Measurements from ENCODE around the gene OR4K17. TPM values are rescaled to one million over a fixed set of nuclear protein-coding genes. Genes with fewer than 3 reads are reported as not detected.
"Not testable (repeated sequence)": the region's sequence is repeated elsewhere in the genome, so short reads cannot be mapped to it uniquely, and the experiment has no call there.

OR4K17 gene, protein sequence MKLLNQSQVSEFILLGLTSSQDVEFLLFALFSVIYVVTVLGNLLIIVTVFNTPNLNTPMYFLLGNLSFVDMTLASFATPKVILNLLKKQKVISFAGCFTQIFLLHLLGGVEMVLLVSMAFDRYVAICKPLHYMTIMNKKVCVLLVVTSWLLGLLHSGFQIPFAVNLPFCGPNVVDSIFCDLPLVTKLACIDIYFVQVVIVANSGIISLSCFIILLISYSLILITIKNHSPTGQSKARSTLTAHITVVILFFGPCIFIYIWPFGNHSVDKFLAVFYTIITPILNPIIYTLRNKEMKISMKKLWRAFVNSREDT
- not detected for total RNA-seq

DNA sequence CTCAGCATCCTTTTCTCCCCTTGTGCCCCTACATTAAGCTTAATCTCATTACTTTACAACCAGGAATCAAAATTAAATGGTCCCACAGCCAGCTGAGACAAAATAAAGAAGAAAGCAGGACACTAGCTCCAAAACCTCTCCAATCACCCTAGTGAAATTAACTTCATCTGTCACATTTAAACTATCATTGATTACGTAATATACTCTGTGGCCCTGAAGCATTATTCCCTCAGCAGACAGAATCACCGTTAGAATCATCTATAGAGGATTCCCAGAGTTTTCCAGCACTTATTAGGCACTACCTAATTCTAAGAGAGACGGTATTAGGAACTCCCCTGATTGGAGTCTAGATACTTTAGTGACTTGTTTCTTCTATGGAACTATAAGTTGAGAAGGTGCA, at the start of gene OR4K17:
TSS of gene OR4K17 (plus strand) at position 302 of the 400 bp plus-strand sequence. CDS start 6,761 bp downstream, outside the sequence.
- DNase-seq, result no peak
- H3K4me3 Mint-ChIP-seq, result no peak within 1 kb of the TSS
- ATAC-seq, result no peak
- no peaks in the 10 kb centered on the region for H3K9me3 Mint-ChIP-seq
- peaks cover 3% of the 10 kb centered on the region for H3K27me3 Mint-ChIP-seq (ENCODE audit: low read depth)
- H3K4me1 Mint-ChIP-seq (ENCODE audit: low read depth), result no peaks in the 10 kb centered on the region
- no peaks in the 10 kb centered on the region for H3K36me3 Mint-ChIP-seq (ENCODE audit: insufficient read depth)

DNA sequence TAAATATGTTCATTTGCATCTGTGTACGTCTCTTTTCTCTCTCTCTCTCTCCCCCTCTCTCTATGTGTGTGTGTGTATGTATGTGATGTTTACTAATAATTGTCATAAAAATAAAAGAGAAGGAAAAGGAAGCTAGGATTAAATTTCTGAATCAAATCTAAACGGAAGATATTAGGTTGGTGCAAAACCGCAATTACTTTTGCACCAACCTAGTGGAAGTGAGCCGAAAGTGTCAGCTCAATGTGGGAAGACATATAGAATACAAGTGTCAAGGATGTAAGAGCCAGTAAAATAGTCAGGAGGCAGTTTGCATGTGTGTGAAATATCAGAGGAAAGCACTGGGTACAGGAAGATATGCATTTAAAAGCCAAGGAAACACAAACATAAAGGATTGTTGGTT, 18.5 kb upstream of the OR4K17 start:
- Mint-ChIP-seq H3K4me1 (ENCODE audit: low read depth) (no peaks in the 10 kb centered on the region), H3K4me3 (no peak overlapping the region), H3K9me3 (no peaks in the 10 kb centered on the region), H3K36me3 (ENCODE audit: insufficient read depth) (no peaks in the 10 kb centered on the region), H3K27me3 (ENCODE audit: low read depth) (peaks cover 2% of the 10 kb centered on the region)
- ATAC-seq (no peak), DNase-seq (no peak)

DNA sequence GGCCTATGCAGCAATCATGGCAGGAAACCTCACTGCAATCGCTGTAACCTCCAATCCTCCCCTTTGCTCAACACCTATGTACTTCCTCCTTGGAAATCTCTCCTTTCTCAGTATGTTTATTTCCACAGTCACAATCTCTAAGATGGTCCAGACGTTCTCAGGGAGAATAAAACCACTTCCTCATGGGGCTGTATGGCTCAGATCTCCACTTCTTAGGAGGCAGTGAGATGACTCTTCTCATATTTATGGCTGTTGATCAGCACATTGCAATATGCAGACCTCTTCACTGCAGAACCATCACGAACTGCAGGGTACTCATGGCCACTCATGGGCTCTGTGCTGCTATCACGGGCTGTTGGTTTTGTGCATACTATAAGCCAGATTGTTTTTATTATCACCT, 17.1 kb upstream of the OR4K17 start:
- H3K4me3 Mint-ChIP-seq, result no peak overlapping the region
- H3K36me3 Mint-ChIP-seq (ENCODE audit: insufficient read depth), result no peaks in the 10 kb centered on the region
- no peak for DNase-seq
- no peaks in the 10 kb centered on the region for H3K9me3 Mint-ChIP-seq
- H3K4me1 Mint-ChIP-seq (ENCODE audit: low read depth), result no peaks in the 10 kb centered on the region
- H3K27me3 Mint-ChIP-seq (ENCODE audit: low read depth), result peaks cover 3% of the 10 kb centered on the region
- no peak for ATAC-seq

DNA sequence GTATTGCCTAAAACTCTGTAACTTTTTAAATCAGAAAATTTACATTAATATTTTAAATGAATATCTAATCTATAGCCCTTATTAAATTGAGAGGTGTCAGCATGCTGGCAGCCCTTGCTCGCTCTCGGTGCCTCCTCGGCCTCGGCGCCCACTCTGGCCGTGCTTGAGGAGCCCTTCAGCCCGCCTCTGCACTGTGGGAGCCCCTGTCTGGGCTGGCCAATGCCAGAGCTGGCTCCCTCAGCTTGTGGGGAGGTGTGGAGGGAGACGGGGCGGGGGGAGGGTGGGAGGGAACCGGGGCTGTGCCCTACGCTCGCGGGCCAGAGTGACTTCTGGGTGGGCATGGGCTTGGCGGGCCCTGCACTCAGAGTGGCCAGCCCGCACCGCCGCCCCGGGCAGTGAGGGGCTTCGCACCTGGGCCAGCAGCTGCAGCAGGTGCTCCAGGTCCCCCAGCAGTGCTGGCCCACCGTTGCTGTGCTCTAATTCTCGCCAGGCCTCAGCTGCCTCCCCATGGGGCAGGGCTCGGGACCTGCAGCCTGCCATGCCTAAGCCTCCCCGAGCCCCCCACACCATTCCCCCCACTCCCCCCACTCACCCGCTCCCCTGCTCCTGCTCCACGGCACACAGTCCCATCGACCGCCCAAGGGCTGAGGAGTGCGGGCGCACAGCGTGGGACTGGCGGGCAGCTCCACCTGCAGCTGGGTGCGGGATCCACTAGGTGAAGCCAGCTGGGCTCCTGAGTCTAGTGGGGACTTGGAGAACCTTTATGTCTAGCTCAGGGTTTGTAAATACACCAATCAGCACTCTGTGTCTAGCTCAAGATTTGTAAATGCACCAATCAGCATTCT, 11.4 kb upstream of the OR4K17 start:
- not testable (repeated sequence) for H3K36me3 Mint-ChIP-seq (ENCODE audit: insufficient read depth); ATAC-seq; H3K27me3 Mint-ChIP-seq (ENCODE audit: low read depth); H3K4me3 Mint-ChIP-seq; H3K9me3 Mint-ChIP-seq; H3K4me1 Mint-ChIP-seq (ENCODE audit: low read depth); DNase-seq

DNA sequence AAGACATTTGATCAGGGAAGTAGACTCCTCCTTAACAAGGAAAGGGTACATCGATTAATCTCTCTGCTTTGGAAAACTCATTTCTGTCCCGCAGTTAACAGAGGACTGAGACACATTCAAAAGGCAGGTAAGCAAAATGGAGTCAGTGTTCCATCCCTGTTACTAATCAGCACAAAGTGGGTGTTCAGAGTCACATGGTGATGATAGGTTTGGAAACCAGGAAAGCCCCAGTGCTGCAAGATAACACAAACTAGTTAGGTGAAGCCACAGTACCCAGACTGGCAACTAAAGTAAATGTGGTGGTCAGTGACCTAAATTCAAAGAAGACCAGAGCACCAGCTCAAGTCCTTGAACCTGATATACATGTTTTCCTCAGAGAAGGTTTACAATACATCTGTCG, 1.8 kb downstream of the OR4K17 start:
- ATAC-seq (no peak), DNase-seq (no peak)
- H3K9me3 Mint-ChIP-seq, result no peaks in the 10 kb centered on the region
- H3K4me1 Mint-ChIP-seq (ENCODE audit: low read depth), result no peaks in the 10 kb centered on the region
- H3K4me3 Mint-ChIP-seq, result no peak overlapping the region
- H3K36me3 Mint-ChIP-seq (ENCODE audit: insufficient read depth), result no peaks in the 10 kb centered on the region
- H3K27me3 Mint-ChIP-seq (ENCODE audit: low read depth), result no peaks in the 10 kb centered on the region

DNA sequence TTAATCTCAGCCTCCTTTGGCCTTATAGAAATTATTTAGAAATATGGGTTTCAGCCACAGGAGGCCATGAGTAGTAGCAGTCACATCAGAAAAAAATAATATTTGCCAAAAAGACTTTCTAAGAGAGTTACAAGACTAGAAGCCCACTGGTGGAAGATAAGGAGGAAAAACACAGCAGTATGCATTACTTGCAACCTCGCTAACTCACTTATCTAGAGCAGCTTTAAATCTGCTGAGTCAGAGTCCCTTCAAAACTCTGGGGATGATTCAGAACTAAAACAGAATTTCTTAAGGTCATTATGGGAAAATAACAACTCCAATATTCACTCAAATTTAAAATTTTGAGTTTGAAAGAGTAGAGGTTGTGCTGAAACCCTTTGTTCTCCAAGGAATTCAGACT, 6.2 kb downstream of the OR4K17 start:
- ATAC-seq, result no peak
- H3K36me3 Mint-ChIP-seq (ENCODE audit: insufficient read depth), result no peaks in the 10 kb centered on the region
- DNase-seq, result no peak
- peaks cover 11% of the 10 kb centered on the region for H3K27me3 Mint-ChIP-seq (ENCODE audit: low read depth)
- no peak overlapping the region for H3K4me3 Mint-ChIP-seq
- no peaks in the 10 kb centered on the region for H3K4me1 Mint-ChIP-seq (ENCODE audit: low read depth)
- H3K9me3 Mint-ChIP-seq, result peaks cover 32% of the 10 kb centered on the region

DNA sequence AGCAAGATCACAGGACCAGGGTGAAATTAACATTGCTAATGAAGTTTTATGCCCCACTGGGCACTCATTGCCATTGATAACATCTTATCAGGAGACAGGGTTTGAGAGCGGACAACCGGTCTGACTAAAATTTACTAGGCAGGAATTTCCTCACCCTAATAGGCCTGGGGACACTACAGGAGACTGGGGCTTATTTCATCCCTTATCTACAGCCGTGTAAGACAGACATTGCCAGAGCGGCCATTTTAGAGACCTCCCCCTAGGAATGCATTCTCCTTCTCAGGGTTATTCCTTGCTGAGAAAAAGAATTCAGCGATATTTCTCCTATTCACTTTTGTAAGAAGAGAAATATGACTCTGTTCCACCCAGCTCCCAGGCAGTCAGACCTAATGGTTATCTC, 8.3 kb downstream of the OR4K17 start:
- no peak overlapping the region for H3K4me3 Mint-ChIP-seq
- peaks cover 20% of the 10 kb centered on the region for H3K27me3 Mint-ChIP-seq (ENCODE audit: low read depth)
- no peak for ATAC-seq
- H3K9me3 Mint-ChIP-seq, result peaks cover 35% of the 10 kb centered on the region
- no peaks in the 10 kb centered on the region for H3K4me1 Mint-ChIP-seq (ENCODE audit: low read depth)
- H3K36me3 Mint-ChIP-seq (ENCODE audit: insufficient read depth), result no peaks in the 10 kb centered on the region
- no peak for DNase-seq

DNA sequence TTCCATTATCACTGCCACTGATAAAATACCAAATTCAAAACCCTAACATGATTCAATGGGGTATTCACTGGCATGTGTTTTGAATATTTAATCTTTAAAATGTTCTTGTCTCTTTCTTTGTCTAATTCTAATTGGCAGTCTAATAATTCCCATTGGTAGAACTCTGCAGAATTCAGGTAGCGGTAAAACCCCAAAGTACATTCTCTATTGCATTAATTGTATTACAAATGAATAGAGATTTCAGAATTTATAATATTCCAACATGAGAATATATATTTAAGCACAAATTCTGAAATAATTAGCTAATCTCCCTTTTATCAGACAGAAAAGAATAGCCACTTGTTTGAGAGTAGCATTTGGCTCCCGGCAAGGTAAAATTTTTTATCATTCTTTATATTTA, 28.0 kb downstream of the OR4K17 start, which contains the start of gene OR4N5:
TSS of gene OR4N5 (plus strand) at position 301 of the 400 bp plus-strand sequence. CDS start 4,916 bp downstream, outside the sequence.
- Mint-ChIP-seq H3K27me3 (ENCODE audit: low read depth) (peaks cover 17% of the 10 kb centered on the region), H3K9me3 (no peaks in the 10 kb centered on the region), H3K4me3 (no peak within 1 kb of the TSS), H3K4me1 (ENCODE audit: low read depth) (no peaks in the 10 kb centered on the region), H3K36me3 (ENCODE audit: insufficient read depth) (no peaks in the 10 kb centered on the region)
- ATAC-seq (no peak), DNase-seq (no peak)

DNA sequence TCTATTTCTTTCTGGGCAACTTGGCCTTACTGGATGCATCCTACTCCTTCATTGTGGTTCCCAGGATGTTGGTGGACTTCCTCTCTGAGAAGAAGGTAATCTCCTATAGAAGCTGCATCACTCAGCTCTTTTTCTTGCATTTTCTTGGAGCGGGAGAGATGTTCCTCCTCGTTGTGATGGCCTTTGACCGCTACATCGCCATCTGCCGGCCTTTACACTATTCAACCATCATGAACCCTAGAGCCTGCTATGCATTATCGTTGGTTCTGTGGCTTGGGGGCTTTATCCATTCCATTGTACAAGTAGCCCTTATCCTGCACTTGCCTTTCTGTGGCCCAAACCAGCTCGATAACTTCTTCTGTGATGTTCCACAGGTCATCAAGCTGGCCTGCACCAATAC, 33.4 kb downstream of the OR4K17 start:
- no peaks in the 10 kb centered on the region for H3K36me3 Mint-ChIP-seq (ENCODE audit: insufficient read depth)
- no peak for DNase-seq
- H3K27me3 Mint-ChIP-seq (ENCODE audit: low read depth), result peaks cover 10% of the 10 kb centered on the region

DNA sequence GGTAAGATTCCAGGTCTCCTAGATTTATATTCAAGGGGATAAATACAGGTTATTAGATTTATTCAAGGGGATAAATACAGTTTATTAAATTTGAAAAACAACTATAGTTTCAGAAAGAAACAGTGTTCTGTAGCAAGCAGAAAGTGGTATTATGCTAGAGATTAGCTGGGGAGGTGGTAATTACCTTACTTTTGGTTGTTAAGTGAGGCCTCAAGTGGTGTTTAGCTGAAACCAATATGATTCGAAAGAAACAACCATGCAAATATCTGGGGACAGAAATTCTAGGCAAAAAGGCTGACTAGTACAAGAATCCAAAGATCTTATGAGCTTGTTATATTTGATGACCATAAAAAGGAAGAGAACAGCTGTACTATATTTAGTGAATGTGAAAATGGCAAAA, 34.3 kb downstream of the OR4K17 start:
- no peaks in the 10 kb centered on the region for H3K4me1 Mint-ChIP-seq (ENCODE audit: low read depth)
- peaks cover 12% of the 10 kb centered on the region for H3K27me3 Mint-ChIP-seq (ENCODE audit: low read depth)
- DNase-seq, result no peak
- H3K36me3 Mint-ChIP-seq (ENCODE audit: insufficient read depth), result no peaks in the 10 kb centered on the region
- no peak for ATAC-seq
- H3K4me3 Mint-ChIP-seq, result no peak overlapping the region
- H3K9me3 Mint-ChIP-seq, result peaks cover 3% of the 10 kb centered on the region

More for the DNA sequence above, 33.4 kb downstream of the OR4K17 start:
- no peak for ATAC-seq
- Mint-ChIP-seq H3K4me1 (ENCODE audit: low read depth) (no peaks in the 10 kb centered on the region), H3K4me3 (no peak overlapping the region), H3K9me3 (peaks cover 3% of the 10 kb centered on the region)

DNA sequence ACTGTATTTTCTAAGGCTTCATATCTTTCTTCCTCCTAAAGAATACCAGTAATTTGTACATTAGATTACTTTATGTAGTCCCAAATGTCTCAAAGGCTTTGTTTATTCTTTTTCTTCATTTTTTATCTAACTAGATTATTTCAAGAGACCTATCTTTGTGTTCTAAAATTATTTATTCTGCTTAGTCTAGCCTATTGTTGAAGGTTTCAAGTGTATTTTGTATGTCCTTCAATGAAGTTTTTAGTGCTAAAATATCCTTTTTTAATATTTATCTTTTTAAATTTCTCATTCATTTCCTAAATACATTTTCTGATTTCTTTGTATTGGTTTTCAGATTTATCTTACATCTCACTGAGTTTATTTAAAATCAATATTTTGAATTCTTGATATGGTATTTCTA, 53.9 kb downstream of the OR4K17 start:
- Mint-ChIP-seq H3K36me3 (ENCODE audit: insufficient read depth) (no peaks in the 10 kb centered on the region), H3K27me3 (ENCODE audit: low read depth) (peaks cover 9% of the 10 kb centered on the region), H3K9me3 (peaks cover 26% of the 10 kb centered on the region), H3K4me3 (no peak overlapping the region), H3K4me1 (ENCODE audit: low read depth) (no peaks in the 10 kb centered on the region)
- ATAC-seq (no peak), DNase-seq (no peak)

DNA sequence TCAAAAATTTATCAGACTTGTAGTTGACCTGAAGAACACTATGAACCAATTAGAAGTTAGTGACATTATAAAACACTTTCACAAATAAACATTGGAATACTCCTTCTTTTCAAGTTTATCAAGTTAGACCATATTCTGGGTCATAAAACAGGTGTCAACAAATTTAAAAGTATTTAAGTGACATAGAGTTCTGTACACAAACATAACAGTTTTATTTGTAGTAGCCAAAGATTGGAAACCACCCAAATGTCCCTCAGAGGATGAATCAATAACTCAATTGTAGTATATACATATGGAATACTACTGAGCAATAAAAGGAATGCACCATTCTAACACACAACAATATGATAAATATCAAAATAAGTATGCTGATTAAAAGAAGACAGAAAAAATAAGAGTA, 56.6 kb downstream of the OR4K17 start:
- no peak for DNase-seq
- Mint-ChIP-seq H3K36me3 (ENCODE audit: insufficient read depth) (no peaks in the 10 kb centered on the region), H3K4me3 (no peak overlapping the region), H3K9me3 (peaks cover 20% of the 10 kb centered on the region), H3K4me1 (ENCODE audit: low read depth) (no peaks in the 10 kb centered on the region), H3K27me3 (ENCODE audit: low read depth) (peaks cover 9% of the 10 kb centered on the region)
- no peak for ATAC-seq

DNA sequence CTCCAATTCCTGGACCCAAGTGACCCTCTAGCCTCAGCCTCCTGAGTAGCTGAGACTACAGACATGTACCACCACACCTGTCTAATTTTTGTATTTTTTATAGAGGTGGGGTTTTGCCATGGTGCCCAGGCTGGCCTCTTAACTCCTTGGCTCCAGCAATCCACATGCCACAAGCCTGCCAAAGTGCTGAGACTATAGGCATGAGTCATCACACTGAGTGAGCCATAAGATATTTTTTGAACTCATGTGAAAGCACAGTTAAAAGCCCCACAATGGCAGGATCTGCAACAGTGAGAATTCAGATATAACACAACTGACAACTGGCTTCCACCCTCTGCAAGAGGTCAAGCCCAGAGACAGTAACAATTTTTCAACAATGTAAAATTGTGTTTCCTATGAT, 59.3 kb downstream of the OR4K17 start:
- not testable (repeated sequence) for H3K4me3 Mint-ChIP-seq; H3K36me3 Mint-ChIP-seq (ENCODE audit: insufficient read depth); H3K9me3 Mint-ChIP-seq; DNase-seq; H3K4me1 Mint-ChIP-seq (ENCODE audit: low read depth); ATAC-seq; H3K27me3 Mint-ChIP-seq (ENCODE audit: low read depth)

Data from activated T-cell treated with anti-CD3 and anti-CD28 coated beads, Interleukin-2, amount 50 U/mL, for 4 hours (primary cell).